Measurements from ENCODE around the gene HORMAD2.
A peak's percentile ranks its signal among the peaks of the same experiment; 100 is the strongest.
"Not testable (repeated sequence)": the region's sequence is repeated elsewhere in the genome, so short reads cannot be mapped to it uniquely, and the experiment has no call there.

HORMAD2 gene

GRCh38 chr22:30198152-30198825, 118.0 kb downstream of the HORMAD2 start:
- H3K79me2 ChIP-seq (ENCODE audit: insufficient read depth, low read length) = no peaks in the 10 kb centered on the region
- no peaks in the 10 kb centered on the region for H3K9me3 ChIP-seq (ENCODE audit: insufficient read depth, low read depth, low read length)
- no peak for TF ChIP-seq CTCF (conservative IDR thresholded peaks at IDR 0.05; ENCODE audit: low read length)
- TF ChIP-seq EZH2phosphoT487 (IDR thresholded peaks at IDR 0.05; ENCODE audit: borderline replicate concordance) = no peak
- H3K36me3 ChIP-seq (ENCODE audit: insufficient read depth, low read length) = no peaks in the 10 kb centered on the region
- no peak overlapping the region for H2AFZ ChIP-seq (ENCODE audit: low read length)
- peaks cover 34% of the 10 kb centered on the region for H3K4me1 ChIP-seq (ENCODE audit: insufficient read depth, low read length, poor library complexity, severe bottlenecking)
- no peaks in the 10 kb centered on the region for H3F3A ChIP-seq (ENCODE audit: low read depth)
- H3K4me2 ChIP-seq (ENCODE audit: low read depth, low read length, poor library complexity, severe bottlenecking) = no peak overlapping the region
- H3K9me2 ChIP-seq (replicated peaks; ENCODE audit: low read depth, low read length) = no peaks in the 10 kb centered on the region
- H3K9ac ChIP-seq (ENCODE audit: low read depth, low read length, poor library complexity, severe bottlenecking) = no peak overlapping the region
- no peaks in the 10 kb centered on the region for H4K20me1 ChIP-seq (ENCODE audit: insufficient read depth, low read length, poor library complexity, severe bottlenecking)
- H3K4me3 ChIP-seq (ENCODE audit: low read length, poor library complexity, severe bottlenecking) = no peak overlapping the region
- H3K27me3 ChIP-seq (ENCODE audit: insufficient read depth, low read length, poor library complexity, severe bottlenecking) = no peaks in the 10 kb centered on the region

DNA sequence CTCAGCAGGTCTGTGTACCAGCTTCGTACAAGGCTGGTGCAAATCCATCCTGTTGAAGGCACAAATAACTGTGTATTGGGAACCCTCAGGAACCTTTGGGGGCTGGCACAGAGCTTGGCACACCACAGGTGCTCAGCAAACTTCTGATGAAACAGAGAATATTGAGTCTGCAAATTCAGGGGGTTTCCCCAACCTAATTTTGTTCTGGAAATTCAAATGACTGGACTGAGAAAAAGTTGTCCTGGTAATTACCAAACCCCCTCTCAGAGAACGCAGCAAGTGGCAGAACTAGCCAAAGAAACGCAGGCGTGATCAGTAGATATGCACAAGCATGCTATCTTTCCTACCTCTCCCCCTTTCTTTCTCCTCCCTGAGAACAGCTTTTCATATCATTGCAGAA, 118.7 kb downstream of the HORMAD2 start:
- Histone ChIP-seq H3K9ac (ENCODE audit: low read depth, low read length, poor library complexity, severe bottlenecking) (no peak overlapping the region), H3K79me2 (ENCODE audit: insufficient read depth, low read length) (no peaks in the 10 kb centered on the region), H3K4me1 (ENCODE audit: insufficient read depth, low read length, poor library complexity, severe bottlenecking) (peaks cover 27% of the 10 kb centered on the region), H2AFZ (ENCODE audit: low read length) (0 out of 2 replicates have a peak overlapping the region, but pooled peaks have one; percentile 27), H4K20me1 (ENCODE audit: insufficient read depth, low read length, poor library complexity, severe bottlenecking) (no peaks in the 10 kb centered on the region), H3F3A (ENCODE audit: low read depth) (no peaks in the 10 kb centered on the region), H3K4me2 (ENCODE audit: low read depth, low read length, poor library complexity, severe bottlenecking) (no peak overlapping the region), H3K27me3 (ENCODE audit: insufficient read depth, low read length, poor library complexity, severe bottlenecking) (no peaks in the 10 kb centered on the region), H3K4me3 (ENCODE audit: low read length, poor library complexity, severe bottlenecking) (no peak overlapping the region), H3K36me3 (ENCODE audit: insufficient read depth, low read length) (no peaks in the 10 kb centered on the region), H3K9me2 (replicated peaks; ENCODE audit: low read depth, low read length) (no peaks in the 10 kb centered on the region), H3K9me3 (ENCODE audit: insufficient read depth, low read depth, low read length) (no peaks in the 10 kb centered on the region)
- TF ChIP-seq EZH2phosphoT487 (IDR thresholded peaks at IDR 0.05; ENCODE audit: borderline replicate concordance) (no peak), CTCF (conservative IDR thresholded peaks at IDR 0.05; ENCODE audit: low read length) (no peak)

- not testable (repeated sequence) for H3K27me3 ChIP-seq (ENCODE audit: insufficient read depth, low read length, poor library complexity, severe bottlenecking); H3K9me2 ChIP-seq (replicated peaks; ENCODE audit: low read depth, low read length); H3K9ac ChIP-seq (ENCODE audit: low read depth, low read length, poor library complexity, severe bottlenecking); H3K4me3 ChIP-seq (ENCODE audit: low read length, poor library complexity, severe bottlenecking); H2AFZ ChIP-seq (ENCODE audit: low read length); H3K9me3 ChIP-seq (ENCODE audit: insufficient read depth, low read depth, low read length); H3F3A ChIP-seq (ENCODE audit: low read depth); H3K4me2 ChIP-seq (ENCODE audit: low read depth, low read length, poor library complexity, severe bottlenecking); H3K36me3 ChIP-seq (ENCODE audit: insufficient read depth, low read length); H3K79me2 ChIP-seq (ENCODE audit: insufficient read depth, low read length); H4K20me1 ChIP-seq (ENCODE audit: insufficient read depth, low read length, poor library complexity, severe bottlenecking)
- peaks cover 21% of the 10 kb centered on the region for H3K4me1 ChIP-seq (ENCODE audit: insufficient read depth, low read length, poor library complexity, severe bottlenecking)
Observed at GRCh38 chr22:30200905-30201304, 120.6 kb downstream of the HORMAD2 start.

DNA sequence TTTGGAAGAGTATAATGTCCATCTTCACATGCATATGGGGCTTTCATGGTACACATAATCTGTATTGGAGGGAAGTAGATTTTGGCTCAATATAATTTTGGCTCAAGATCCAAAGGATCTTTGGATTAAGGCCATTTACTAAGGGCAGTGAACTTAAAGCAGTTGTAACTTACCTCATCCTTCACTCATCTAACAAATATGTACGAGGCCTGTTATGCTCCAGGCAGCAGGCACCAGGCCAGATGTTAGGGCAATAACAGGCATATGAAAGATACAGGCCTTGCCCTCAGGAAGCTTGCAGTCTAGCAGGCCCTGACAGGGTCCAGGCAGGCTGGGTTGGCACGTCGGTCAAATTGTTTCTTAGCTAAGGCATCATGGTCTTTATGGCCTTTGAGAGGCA, 121.7 kb downstream of the HORMAD2 start:
- no peak overlapping the region for H2AFZ ChIP-seq (ENCODE audit: low read length)
- no peaks in the 10 kb centered on the region for H4K20me1 ChIP-seq (ENCODE audit: insufficient read depth, low read length, poor library complexity, severe bottlenecking)
- no peak overlapping the region for H3K4me2 ChIP-seq (ENCODE audit: low read depth, low read length, poor library complexity, severe bottlenecking)
- H3K27me3 ChIP-seq (ENCODE audit: insufficient read depth, low read length, poor library complexity, severe bottlenecking) = no peaks in the 10 kb centered on the region
- H3K4me3 ChIP-seq (ENCODE audit: low read length, poor library complexity, severe bottlenecking) = no peak overlapping the region
- no peaks in the 10 kb centered on the region for H3K9me2 ChIP-seq (replicated peaks; ENCODE audit: low read depth, low read length)
- peaks cover 14% of the 10 kb centered on the region for H3K4me1 ChIP-seq (ENCODE audit: insufficient read depth, low read length, poor library complexity, severe bottlenecking)
- TF ChIP-seq EZH2phosphoT487 (IDR thresholded peaks at IDR 0.05; ENCODE audit: borderline replicate concordance) (no peak), CTCF (conservative IDR thresholded peaks at IDR 0.05; ENCODE audit: low read length) (no peak)
- no peaks in the 10 kb centered on the region for H3F3A ChIP-seq (ENCODE audit: low read depth)
- H3K9ac ChIP-seq (ENCODE audit: low read depth, low read length, poor library complexity, severe bottlenecking) = no peak overlapping the region
- no peaks in the 10 kb centered on the region for H3K9me3 ChIP-seq (ENCODE audit: insufficient read depth, low read depth, low read length)
- no peaks in the 10 kb centered on the region for H3K36me3 ChIP-seq (ENCODE audit: insufficient read depth, low read length)
- no peaks in the 10 kb centered on the region for H3K79me2 ChIP-seq (ENCODE audit: insufficient read depth, low read length)
